Natural killer cell (primary cell): ENCODE data around the gene NSMCE3. TPM values are rescaled to one million over a fixed set of nuclear protein-coding genes. Genes with fewer than 3 reads are reported as not detected.

Experiments used
- ATAC-seq, 3 donors: fragments of 150-1000 bp in 2 of 3; fragments of 200-7000 bp in 1 of 3; cut with Tn5 transposase; 1 replicate in 1 of 3; 2 replicates in 2 of 3; pipeline ENCODE4 v1.10.0; 2021; ENCODE audit warnings: mild to moderate bottlenecking in 2 of 3, moderate library complexity in 2 of 3
- DNase-seq, 2 donors: peaks; one replicate each; pipeline versions ENCODE4 v3.0.0 to v3.0.0-alpha.2; 2013 to 2021; ENCODE audit warnings: mixed read lengths in 1 of 2
- H3K27ac ChIP-seq: one replicate; pipeline ENCODE4 v1.5.1; 2013; ENCODE audit warnings: mild to moderate bottlenecking, low read length
- H3K27me3 ChIP-seq: one replicate; pipeline ENCODE4 v1.6.1; 2013; ENCODE audit warnings: low read length; ENCODE audit not compliant: control insufficient read depth, insufficient read depth
- H3K36me3 ChIP-seq: one replicate; pipeline ENCODE4 v1.6.1; 2013; ENCODE audit warnings: low read length; ENCODE audit not compliant: control insufficient read depth, insufficient read depth
- H3K4me1 ChIP-seq: one replicate; pipeline ENCODE4 v1.6.1; 2013; ENCODE audit warnings: low read length; ENCODE audit not compliant: control insufficient read depth, insufficient read depth
- H3K4me3 ChIP-seq: one replicate; pipeline ENCODE4 v1.5.1; 2013; ENCODE audit warnings: low read length
- H3K9me3 ChIP-seq: one replicate; pipeline ENCODE4 v1.6.1; 2013; ENCODE audit warnings: low read length; ENCODE audit not compliant: control insufficient read depth, insufficient read depth
- H3K27ac Mint-ChIP-seq, 2 donors: one replicate each; pipeline ENCODE4 v1.8.0; 2022; ENCODE audit warnings: mild to moderate bottlenecking in 2 of 2, mixed read lengths in 2 of 2, moderate library complexity in 1 of 2
- H3K27me3 Mint-ChIP-seq, 2 donors: one replicate each; pipeline ENCODE4 v1.8.0; 2022; ENCODE audit warnings: low read depth in 2 of 2, mixed read lengths in 2 of 2
- H3K36me3 Mint-ChIP-seq: one replicate; pipeline ENCODE4 v1.8.0; 2022; ENCODE audit warnings: mixed read lengths
- H3K4me1 Mint-ChIP-seq, 2 donors: one replicate each; pipeline ENCODE4 v1.8.0; 2022; ENCODE audit warnings: mixed read lengths in 2 of 2
- H3K4me3 Mint-ChIP-seq: one replicate; pipeline ENCODE4 v1.8.0; 2022; ENCODE audit warnings: mild to moderate bottlenecking, moderate library complexity, mixed read lengths
- H3K9me3 Mint-ChIP-seq, 2 donors: one replicate each; pipeline ENCODE4 v1.8.0; 2022; ENCODE audit warnings: mixed read lengths in 2 of 2
- WGBS: methylation state at CpG from one replicate; pipeline ENCODE4 v1.1.7; 2013; ENCODE audit warnings: missing lambda C conversion rate; ENCODE audit not compliant: insufficient coverage; 5-methylcytosine and 5-hydroxymethylcytosine counted together
- intact Hi-C: fragments of 100-400 bp; cut with micrococcal nuclease; formaldehyde crosslinking; loops from one replicate; pipeline ENCODE4 v1.14.2; 2022
- total RNA-seq, 4 donors: library from RNA; stranded (reverse); fragments of 120-200 nt in 1 of 4; gene quantifications; one replicate each; pipeline versions ENCODE4 v1.2.3 to v1.2.4, GENCODE V29; 2013 to 2022
- TF ChIP-seq, protein P1 (sequence below): fragments of 200-600 bp; IDR thresholded peaks from one replicate; pipeline ENCODE4 v1.8.0; 2022; ENCODE audit warnings: antibody characterized with exemption

NSMCE3 gene
- total RNA-seq, 3 donors from 2014 or later (not counting 1 experiment from before 2014, with no cell fraction given) = 20.6 to 28.0 (median 22.0) TPM

DNA sequence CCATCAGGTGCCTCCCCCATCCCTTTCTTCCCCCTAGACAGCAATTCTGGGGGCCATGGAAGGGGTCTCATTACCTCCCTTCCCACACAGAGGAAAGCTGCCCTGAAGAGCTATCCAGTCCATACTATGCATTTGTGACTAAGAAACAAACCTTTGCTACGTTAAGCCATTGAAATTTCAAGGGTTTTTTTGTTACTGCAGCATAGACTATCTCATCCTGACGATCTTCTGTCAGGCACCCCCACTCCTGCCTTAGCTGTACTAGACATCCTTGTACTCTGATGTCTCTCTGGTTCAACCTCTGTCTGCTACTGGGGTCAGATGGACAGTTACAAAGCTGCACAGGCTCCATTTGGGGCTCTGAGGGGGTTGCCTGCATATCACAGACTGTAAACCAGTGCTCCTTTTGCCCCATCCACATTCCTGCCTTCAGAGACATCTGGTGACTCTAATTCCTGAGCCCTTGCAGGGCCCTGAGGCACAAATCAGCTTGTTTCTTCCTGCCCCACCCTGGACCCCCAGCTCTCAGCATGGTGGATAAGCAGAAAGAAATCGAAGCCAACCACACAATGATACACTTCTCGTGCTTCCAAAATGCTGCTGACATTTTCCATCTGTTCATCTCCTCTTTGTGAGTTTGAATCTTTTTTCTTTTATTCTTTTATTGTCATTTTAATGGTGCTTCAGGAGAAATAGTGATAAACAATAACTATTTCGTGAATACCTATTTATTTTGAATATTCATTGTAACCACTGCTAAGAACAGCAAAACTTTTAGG, 21.6 kb upstream of the NSMCE3 start:
- Histone ChIP-seq H3K4me3 (no peak overlapping the region), H3K4me1 (no peaks in the 10 kb centered on the region), H3K36me3 (no peaks in the 10 kb centered on the region), H3K27me3 (no peaks in the 10 kb centered on the region), H3K9me3 (no peaks in the 10 kb centered on the region), H3K27ac (no peak overlapping the region)
- ATAC-seq (no peak), DNase-seq (no peak)
- H3K9me3 Mint-ChIP-seq = no peaks in the 10 kb centered on the region
- no peak overlapping the region for H3K27ac Mint-ChIP-seq
- H3K4me1 Mint-ChIP-seq = no peaks in the 10 kb centered on the region
- H3K4me3 Mint-ChIP-seq = no peak overlapping the region
- no peaks in the 10 kb centered on the region for H3K36me3 Mint-ChIP-seq
- intact Hi-C loops = loop anchor here (5.0 kb wide), 1 partner anchor 49 kb away; no protein-coding TSS in a partner anchor
- TF ChIP-seq, protein P1, sequence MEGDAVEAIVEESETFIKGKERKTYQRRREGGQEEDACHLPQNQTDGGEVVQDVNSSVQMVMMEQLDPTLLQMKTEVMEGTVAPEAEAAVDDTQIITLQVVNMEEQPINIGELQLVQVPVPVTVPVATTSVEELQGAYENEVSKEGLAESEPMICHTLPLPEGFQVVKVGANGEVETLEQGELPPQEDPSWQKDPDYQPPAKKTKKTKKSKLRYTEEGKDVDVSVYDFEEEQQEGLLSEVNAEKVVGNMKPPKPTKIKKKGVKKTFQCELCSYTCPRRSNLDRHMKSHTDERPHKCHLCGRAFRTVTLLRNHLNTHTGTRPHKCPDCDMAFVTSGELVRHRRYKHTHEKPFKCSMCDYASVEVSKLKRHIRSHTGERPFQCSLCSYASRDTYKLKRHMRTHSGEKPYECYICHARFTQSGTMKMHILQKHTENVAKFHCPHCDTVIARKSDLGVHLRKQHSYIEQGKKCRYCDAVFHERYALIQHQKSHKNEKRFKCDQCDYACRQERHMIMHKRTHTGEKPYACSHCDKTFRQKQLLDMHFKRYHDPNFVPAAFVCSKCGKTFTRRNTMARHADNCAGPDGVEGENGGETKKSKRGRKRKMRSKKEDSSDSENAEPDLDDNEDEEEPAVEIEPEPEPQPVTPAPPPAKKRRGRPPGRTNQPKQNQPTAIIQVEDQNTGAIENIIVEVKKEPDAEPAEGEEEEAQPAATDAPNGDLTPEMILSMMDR = no peak
- H3K27me3 Mint-ChIP-seq = peaks cover 21 to 39% of the 10 kb centered on the region in 2 donors
- 76% methylated on average over 3 of the region's 5 CpGs for WGBS

DNA sequence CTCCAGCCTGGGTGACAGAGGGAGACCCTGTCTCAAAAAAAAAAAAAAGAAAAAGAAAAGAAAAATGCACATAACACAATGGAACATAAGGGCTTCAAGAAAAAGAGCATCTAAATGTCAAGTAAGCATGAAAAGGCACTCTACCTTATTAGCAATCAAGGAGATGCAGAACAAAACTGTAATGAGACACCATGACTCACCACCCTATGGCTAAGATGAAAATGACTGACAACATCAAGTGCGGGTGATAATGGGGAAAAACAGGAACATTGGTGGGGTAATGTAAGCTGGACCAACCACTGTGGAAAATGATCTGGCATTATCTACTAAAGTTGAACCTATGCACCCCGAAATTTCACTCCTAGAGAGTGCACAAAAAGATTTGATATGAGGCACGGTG, 19.6 kb upstream of the NSMCE3 start:
- 84% methylated on average over 3 of the region's 3 CpGs for WGBS
- TF ChIP-seq, protein P1 = no peak

DNA sequence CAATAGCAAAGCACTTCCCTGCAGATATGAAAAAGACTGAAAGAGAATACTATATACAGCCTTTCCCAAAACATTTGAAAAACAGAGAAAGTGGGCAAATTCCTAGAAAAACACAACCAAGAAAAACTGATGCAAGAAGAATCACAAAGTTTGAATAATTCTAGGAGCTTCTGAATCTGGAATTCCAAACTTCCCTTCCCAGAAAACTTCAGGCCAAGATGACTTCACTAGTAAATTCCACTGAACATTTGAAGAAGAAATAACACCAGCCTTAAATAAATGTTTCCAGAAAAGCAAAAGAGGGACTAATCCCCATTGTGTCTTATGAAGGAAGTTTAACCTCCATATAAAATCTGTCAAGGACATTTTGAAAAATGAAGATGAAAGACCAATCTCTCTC, 15.8 kb upstream of the NSMCE3 start:
- no peaks in the 10 kb centered on the region for H3K9me3 ChIP-seq
- H3K4me1 ChIP-seq = no peaks in the 10 kb centered on the region
- intact Hi-C loops = no loop called here
- no peaks in the 10 kb centered on the region for H3K36me3 Mint-ChIP-seq
- peaks cover 2% of the 10 kb centered on the region for H3K27me3 ChIP-seq
- no peak overlapping the region for H3K27ac Mint-ChIP-seq
- DNase-seq = no peak
- H3K27ac ChIP-seq = no peak overlapping the region
- no peaks in the 10 kb centered on the region for H3K36me3 ChIP-seq
- no peak overlapping the region for H3K4me3 Mint-ChIP-seq
- H3K4me3 ChIP-seq = no peak overlapping the region
- no peak for ATAC-seq
- no peaks in the 10 kb centered on the region for H3K4me1 Mint-ChIP-seq
- TF ChIP-seq, protein P1 = no peak
- no peaks in the 10 kb centered on the region for H3K9me3 Mint-ChIP-seq
- peaks cover 41 to 77% of the 10 kb centered on the region in 2 donors for H3K27me3 Mint-ChIP-seq

More for the DNA sequence above, 19.6 kb upstream of the NSMCE3 start:
- no peak for DNase-seq
- no peaks in the 10 kb centered on the region for H3K9me3 Mint-ChIP-seq
- Histone ChIP-seq H3K27ac (no peak overlapping the region), H3K27me3 (no peaks in the 10 kb centered on the region), H3K4me1 (no peaks in the 10 kb centered on the region), H3K9me3 (no peaks in the 10 kb centered on the region), H3K4me3 (no peak overlapping the region), H3K36me3 (no peaks in the 10 kb centered on the region)
- H3K4me1 Mint-ChIP-seq = no peaks in the 10 kb centered on the region
- H3K27ac Mint-ChIP-seq = no peak overlapping the region
- H3K36me3 Mint-ChIP-seq = no peaks in the 10 kb centered on the region
- no peak overlapping the region for H3K4me3 Mint-ChIP-seq
- H3K27me3 Mint-ChIP-seq = peaks cover 30 to 60% of the 10 kb centered on the region in 2 donors
- intact Hi-C loops = no loop called here
- ATAC-seq = no peak

DNA sequence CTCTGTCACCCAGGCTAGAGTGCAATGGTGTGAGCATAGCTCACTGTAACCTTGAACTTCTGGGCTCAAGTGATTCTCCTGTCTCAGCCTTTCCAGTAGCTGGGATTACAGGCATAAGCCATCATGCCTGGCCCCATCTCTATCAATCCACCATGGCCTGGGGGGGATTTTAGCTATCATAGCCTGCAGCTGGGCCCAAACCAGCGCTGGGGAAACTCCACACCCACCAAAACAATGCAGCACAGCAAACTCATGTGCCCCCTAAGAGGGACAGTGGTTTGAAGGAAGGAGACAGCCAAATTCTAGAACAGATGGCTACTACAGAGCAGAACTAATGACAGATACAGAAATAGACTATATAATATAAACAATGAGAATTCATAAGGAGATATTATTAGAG, 13.8 kb upstream of the NSMCE3 start:
- no peak overlapping the region for H3K4me3 Mint-ChIP-seq
- intact Hi-C loops = no loop called here
- Histone ChIP-seq H3K27ac (no peak overlapping the region), H3K27me3 (peaks cover 5% of the 10 kb centered on the region), H3K4me1 (no peaks in the 10 kb centered on the region), H3K9me3 (no peaks in the 10 kb centered on the region), H3K36me3 (no peaks in the 10 kb centered on the region), H3K4me3 (no peak overlapping the region)
- DNase-seq (no peak), ATAC-seq (no peak)
- H3K27me3 Mint-ChIP-seq = peaks cover 45 to 69% of the 10 kb centered on the region in 2 donors
- H3K36me3 Mint-ChIP-seq = no peaks in the 10 kb centered on the region
- H3K4me1 Mint-ChIP-seq = no peaks in the 10 kb centered on the region
- H3K27ac Mint-ChIP-seq = no peak overlapping the region
- TF ChIP-seq, protein P1 = no peak
- no peaks in the 10 kb centered on the region for H3K9me3 Mint-ChIP-seq
- no CpG with 5 or more reads among the region's 1 CpG for WGBS
